HG02642 (cell line): ENCODE results near the gene RRBP1.

Source experiments
- ATAC-seq: cut with Tn5 transposase; IDR thresholded peaks from one replicate; pipeline ENCODE4 v1.9.1; 2021; ENCODE audit warnings: mild to moderate bottlenecking; ENCODE audit not compliant: unreplicated experiment, poor library complexity

Gene RRBP1

GRCh38 chr20:17615645-17616479 is 66.2 kb downstream of the RRBP1 start:
- no peak for ATAC-seq

GRCh38 chr20:17614812-17615644 is 67.0 kb downstream of the RRBP1 start:
- ATAC-seq: no peak

GRCh38 chr20:17614176-17614811 is 67.7 kb downstream of the RRBP1 start:
- no peak for ATAC-seq

GRCh38 chr20:17613328-17614175 is 68.5 kb downstream of the RRBP1 start:
- ATAC-seq: no peak

- ATAC-seq: no peak
Measured at GRCh38 chr20:17612992-17613327, 69.1 kb downstream of the RRBP1 start.

- ATAC-seq: no peak
Measured at GRCh38 chr20:17612287-17612991, 69.6 kb downstream of the RRBP1 start.

GRCh38 chr20:17611540-17612286 is 70.3 kb downstream of the RRBP1 start:
- no peak for ATAC-seq

- ATAC-seq: no peak
Measured at GRCh38 chr20:17611290-17611539, 70.8 kb downstream of the RRBP1 start.

- no peak for ATAC-seq
Measured at GRCh38 chr20:17610566-17611289, 71.3 kb downstream of the RRBP1 start.

GRCh38 chr20:17609811-17610377 is 72.1 kb downstream of the RRBP1 start:
- ATAC-seq: no peak

- ATAC-seq: no peak
Measured at GRCh38 chr20:17608701-17609497, 73.1 kb downstream of the RRBP1 start.

GRCh38 chr20:17606001-17606400 is 76.0 kb downstream of the RRBP1 start:
- ATAC-seq: no peak

GRCh38 chr20:17605131-17605660 is 76.8 kb downstream of the RRBP1 start:
- ATAC-seq: no peak

GRCh38 chr20:17602493-17602892 is 79.5 kb downstream of the RRBP1 start:
- ATAC-seq: no peak

GRCh38 chr20:17601957-17602356 is 80.1 kb downstream of the RRBP1 start:
- no peak for ATAC-seq

- ATAC-seq: no peak
Measured at GRCh38 chr20:17598013-17598550, 84.0 kb downstream of the RRBP1 start.

- ATAC-seq: no peak
Measured at GRCh38 chr20:17595856-17596255, 86.2 kb downstream of the RRBP1 start.
